Ovary (tissue), 3 donors: ENCODE data around the gene CNTNAP5.

ENCODE experiments used
- POLR2A ChIP-seq: fragments of 450-650 bp; IDR thresholded peaks from one replicate; pipeline ENCODE4 v1.6.1; 2017; ENCODE audit warnings: antibody characterized with exemption, mild to moderate bottlenecking, moderate library complexity
- TF ChIP-seq, protein P1 (sequence below), 3 donors: fragments of 450-650 bp in 2 of 3; fragments of 200-600 bp in 1 of 3; IDR thresholded peaks; one replicate each; pipeline versions ENCODE4 v1.5.1 to v1.8.0; 2016 to 2022; ENCODE audit warnings: antibody characterized with exemption in 3 of 3, mild to moderate bottlenecking in 1 of 3
- donor health status: DM: no; HTN: no; CAD: no.

DNA sequence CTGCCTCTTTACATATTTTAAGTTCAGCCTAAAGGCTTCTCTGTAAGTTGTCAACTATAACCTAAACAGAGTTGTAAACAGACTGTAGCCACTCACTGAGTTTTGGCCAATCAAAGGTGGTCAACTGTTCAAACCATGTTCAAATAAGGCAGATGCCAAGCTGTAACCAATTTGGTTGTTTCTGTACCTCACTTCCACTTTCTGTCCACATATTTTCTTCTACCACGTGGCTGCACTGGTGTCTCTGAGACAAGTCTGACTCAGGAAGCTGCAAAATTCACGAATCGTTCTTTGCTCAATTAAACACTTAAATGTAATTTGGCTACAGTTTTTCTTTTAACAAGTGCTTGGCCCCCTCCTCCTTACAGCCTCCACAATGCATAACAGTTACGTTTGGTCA, 555.2 kb downstream of the CNTNAP5 start:
- TF ChIP-seq, protein P1, sequence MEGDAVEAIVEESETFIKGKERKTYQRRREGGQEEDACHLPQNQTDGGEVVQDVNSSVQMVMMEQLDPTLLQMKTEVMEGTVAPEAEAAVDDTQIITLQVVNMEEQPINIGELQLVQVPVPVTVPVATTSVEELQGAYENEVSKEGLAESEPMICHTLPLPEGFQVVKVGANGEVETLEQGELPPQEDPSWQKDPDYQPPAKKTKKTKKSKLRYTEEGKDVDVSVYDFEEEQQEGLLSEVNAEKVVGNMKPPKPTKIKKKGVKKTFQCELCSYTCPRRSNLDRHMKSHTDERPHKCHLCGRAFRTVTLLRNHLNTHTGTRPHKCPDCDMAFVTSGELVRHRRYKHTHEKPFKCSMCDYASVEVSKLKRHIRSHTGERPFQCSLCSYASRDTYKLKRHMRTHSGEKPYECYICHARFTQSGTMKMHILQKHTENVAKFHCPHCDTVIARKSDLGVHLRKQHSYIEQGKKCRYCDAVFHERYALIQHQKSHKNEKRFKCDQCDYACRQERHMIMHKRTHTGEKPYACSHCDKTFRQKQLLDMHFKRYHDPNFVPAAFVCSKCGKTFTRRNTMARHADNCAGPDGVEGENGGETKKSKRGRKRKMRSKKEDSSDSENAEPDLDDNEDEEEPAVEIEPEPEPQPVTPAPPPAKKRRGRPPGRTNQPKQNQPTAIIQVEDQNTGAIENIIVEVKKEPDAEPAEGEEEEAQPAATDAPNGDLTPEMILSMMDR (IDR thresholded peaks at IDR 0.05), result no peak
- no peak for TF ChIP-seq POLR2A
